Renal cortex interstitium (tissue), 15 donors: Measurements from ENCODE around the gene TRUB1. TPM values are rescaled to one million over a fixed set of nuclear protein-coding genes. Genes with fewer than 3 reads are reported as not detected.
A peak's percentile ranks its signal among the peaks of the same experiment; 100 is the strongest.
"Not testable (repeated sequence)": the region's sequence is repeated elsewhere in the genome, so short reads cannot be mapped to it uniquely, and the experiment has no call there.

Source experiments
- DNase-seq, 11 donors: peaks; one replicate each; pipeline ENCODE4 v3.0.0-alpha.2; 2013; ENCODE audit warnings: low read depth in 9 of 11, low spot score in 4 of 11; ENCODE audit errors: extremely low read depth in 1 of 11
- long read RNA-seq, 16 experiments: transcript quantifications; one replicate each; lab custom pipeline, GENCODE V29; 2026
- polyA plus RNA-seq, 3 donors: library from polyadenylated mRNA; unstranded; fragments of 120-200 nt; gene quantifications; one replicate each; pipeline ENCODE4 v1.2.1, GENCODE V29; 2013; ENCODE audit not compliant: insufficient read length in 3 of 3

The TRUB1 gene
- polyA plus RNA-seq: 10 to 100 TPM; 32.8 to 38.6 (median 37.0) TPM
- long read RNA-seq, donor 1, transcript TRUB1-201 (8 exons, 3,408 nt): major isoform, 5 of 6 reads
- long read RNA-seq, donor 1, partial matches to known transcripts: 0 of 6 reads
- long read RNA-seq, donor 1, other reads (novel, unspliced or antisense): 0 of 6 reads
- long read RNA-seq, donor 2, transcript TRUB1-201 (8 exons, 3,408 nt): major isoform, 6 of 6 reads
- long read RNA-seq, donor 2, partial matches to known transcripts: 0 of 6 reads
- long read RNA-seq, donor 2, other reads (novel, unspliced or antisense): 0 of 6 reads
- long read RNA-seq, donor 3, transcript TRUB1-201 (8 exons, 3,408 nt): major isoform, 13 of 16 reads
- long read RNA-seq, donor 3, partial matches to known transcripts: 0 of 16 reads
- long read RNA-seq, donor 3, other reads (novel, unspliced or antisense): 0 of 16 reads
- long read RNA-seq, donor 4, transcript TRUB1-201 (8 exons, 3,408 nt): major isoform, 9 of 10 reads
- long read RNA-seq, donor 4, partial matches to known transcripts: 0 of 10 reads
- long read RNA-seq, donor 4, other reads (novel, unspliced or antisense): 0 of 10 reads
- long read RNA-seq, donor 5: 0 reads
- long read RNA-seq, donor 6, transcript TRUB1-201 (8 exons, 3,408 nt): major isoform, 7 of 16 reads
- long read RNA-seq, donor 6, partial matches to known transcripts: 5 of 16 reads
- long read RNA-seq, donor 6, other reads (novel, unspliced or antisense): 0 of 16 reads
- long read RNA-seq, donor 7, transcript TRUB1-201 (8 exons, 3,408 nt): major isoform, 10 of 12 reads
- long read RNA-seq, donor 7, partial matches to known transcripts: 0 of 12 reads
- long read RNA-seq, donor 7, other reads (novel, unspliced or antisense): 0 of 12 reads
- long read RNA-seq, donor 8, transcript TRUB1-201 (8 exons, 3,408 nt): major isoform, 13 of 18 reads
- long read RNA-seq, donor 8, transcript TRUB1-202 (4 exons, 584 nt): minor isoform, 5 of 18 reads
- long read RNA-seq, donor 8, partial matches to known transcripts: 0 of 18 reads
- long read RNA-seq, donor 8, other reads (novel, unspliced or antisense): 0 of 18 reads
- long read RNA-seq, donor 9, transcript TRUB1-201 (8 exons, 3,408 nt): major isoform, 9 of 10 reads
- long read RNA-seq, donor 9, partial matches to known transcripts: 0 of 10 reads
- long read RNA-seq, donor 9, other reads (novel, unspliced or antisense): 0 of 10 reads
- long read RNA-seq, donor 10, transcript TRUB1-201 (8 exons, 3,408 nt): major isoform, 10 of 13 reads
- long read RNA-seq, donor 10, partial matches to known transcripts: 0 of 13 reads
- long read RNA-seq, donor 10, other reads (novel, unspliced or antisense): 0 of 13 reads
- long read RNA-seq, donor 11, transcript TRUB1-201 (8 exons, 3,408 nt): major isoform, 9 of 11 reads
- long read RNA-seq, donor 11, partial matches to known transcripts: 0 of 11 reads
- long read RNA-seq, donor 11, other reads (novel, unspliced or antisense): 0 of 11 reads
- long read RNA-seq, donor 12, partial matches to known transcripts: 0 of 7 reads
- long read RNA-seq, donor 12, other reads (novel, unspliced or antisense): 0 of 7 reads
- long read RNA-seq, donor 13: 0 reads
- long read RNA-seq, donor 14, transcript TRUB1-201 (8 exons, 3,408 nt): major isoform, 10 of 11 reads
- long read RNA-seq, donor 14, partial matches to known transcripts: 0 of 11 reads
- long read RNA-seq, donor 14, other reads (novel, unspliced or antisense): 0 of 11 reads
- long read RNA-seq, donor 15, partial matches to known transcripts: 0 of 2 reads
- long read RNA-seq, donor 15, other reads (novel, unspliced or antisense): 0 of 2 reads
- long read RNA-seq, donor 16, transcript TRUB1-201 (8 exons, 3,408 nt): major isoform, 12 of 15 reads
- long read RNA-seq, donor 16, partial matches to known transcripts: 0 of 15 reads
- long read RNA-seq, donor 16, other reads (novel, unspliced or antisense): 0 of 15 reads

DNA sequence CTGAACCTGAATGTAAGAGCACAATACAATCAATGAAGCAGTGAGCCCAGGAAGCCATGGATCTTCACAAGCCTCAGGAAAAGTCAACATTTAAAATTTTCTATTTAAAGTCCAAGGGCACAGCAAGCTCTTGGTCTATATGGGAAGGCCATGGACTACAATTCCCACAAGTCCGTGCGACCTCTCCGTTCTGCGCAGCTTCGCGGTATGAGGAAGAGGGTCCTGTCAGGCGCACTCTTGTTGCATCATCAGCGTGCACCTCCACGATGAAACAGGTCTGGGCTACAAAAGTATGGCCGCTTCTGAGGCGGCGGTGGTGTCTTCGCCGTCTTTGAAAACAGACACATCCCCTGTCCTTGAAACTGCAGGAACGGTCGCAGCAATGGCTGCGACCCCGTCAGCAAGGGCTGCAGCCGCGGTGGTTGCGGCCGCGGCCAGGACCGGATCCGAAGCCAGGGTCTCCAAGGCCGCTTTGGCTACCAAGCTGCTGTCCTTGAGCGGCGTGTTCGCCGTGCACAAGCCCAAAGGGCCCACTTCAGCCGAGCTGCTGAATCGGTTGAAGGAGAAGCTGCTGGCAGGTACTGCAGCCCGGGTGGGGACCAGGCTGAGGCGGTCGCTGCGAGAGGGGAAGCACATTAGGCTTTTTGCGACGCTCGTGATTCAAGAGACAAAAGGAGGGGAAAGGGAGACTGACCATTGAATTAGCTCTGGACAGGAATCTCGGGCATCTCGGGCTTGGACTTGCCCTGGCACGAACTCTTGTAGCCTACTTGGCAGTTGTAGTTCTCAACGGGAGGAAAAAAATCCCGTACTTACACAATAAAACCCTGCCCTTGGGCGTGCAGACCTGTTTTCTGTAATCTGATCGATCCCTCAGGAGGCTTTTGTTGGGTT is at the start of gene TRUB1:
TRUB1 (plus strand) TSS at position 234 of the 894 bp plus-strand sequence; CDS start at position 293, 59 bp downstream.
- DNase-seq: peak; percentile 83 to 98 (median 94)

DNA sequence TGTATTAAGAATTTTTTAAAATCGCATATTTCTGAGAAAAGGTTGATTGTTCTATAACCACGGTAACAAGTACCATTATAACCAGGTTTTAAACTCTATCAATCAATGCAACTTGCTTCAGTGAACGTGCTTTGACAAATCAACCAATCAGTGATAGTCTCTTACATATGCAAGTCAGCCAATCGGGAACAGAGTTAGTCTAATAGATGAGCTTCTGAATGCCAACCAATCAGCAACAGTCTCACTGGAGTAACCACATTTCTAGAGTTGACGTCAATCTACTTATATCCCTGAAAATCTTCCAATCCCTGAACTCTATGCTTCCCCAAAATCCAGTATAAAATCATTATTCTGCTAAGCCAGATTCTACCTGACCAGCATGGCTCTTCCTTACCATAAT is 44.7 kb upstream of the TRUB1 start:
- DNase-seq: no peak

DNA sequence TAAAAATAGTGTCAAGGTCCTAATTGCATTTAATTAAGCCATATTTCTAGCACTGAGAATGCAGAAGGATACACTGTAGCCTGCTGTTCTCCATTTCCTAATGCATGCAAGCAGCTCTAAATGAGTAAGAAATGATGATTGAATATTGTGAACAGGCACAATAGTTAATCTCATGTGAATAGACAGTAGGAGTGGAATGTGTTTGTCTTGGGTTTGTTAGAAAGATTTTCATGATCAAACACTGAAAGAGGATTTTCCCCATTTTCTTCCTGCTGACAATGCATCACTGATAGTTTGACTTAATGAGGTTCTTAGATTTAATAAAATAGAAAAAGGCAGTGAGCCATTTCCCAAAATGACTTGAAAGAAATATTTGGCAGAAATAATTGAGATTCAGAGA is 43.1 kb upstream of the TRUB1 start:
- no peak for DNase-seq

DNA sequence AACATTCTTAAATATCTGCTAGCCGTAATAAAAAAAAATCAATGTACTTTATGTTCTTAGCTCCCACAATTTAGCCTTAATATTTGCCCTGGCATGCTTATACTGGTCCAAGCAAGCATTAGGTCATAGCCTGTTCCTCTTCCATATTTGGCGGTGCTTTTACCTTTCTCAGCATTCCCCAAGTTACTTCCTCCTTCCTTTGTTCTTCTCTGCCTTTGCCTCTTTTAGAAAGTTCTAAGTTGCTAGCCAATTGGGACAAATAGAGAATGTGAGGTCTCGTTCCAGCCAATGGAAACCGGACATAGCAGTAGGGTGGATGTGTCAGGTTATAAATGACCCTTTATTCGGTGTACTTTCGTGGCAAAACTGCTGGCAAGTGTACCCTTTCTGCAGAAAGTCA is 41.0 kb upstream of the TRUB1 start:
- not testable (repeated sequence) for DNase-seq

DNA sequence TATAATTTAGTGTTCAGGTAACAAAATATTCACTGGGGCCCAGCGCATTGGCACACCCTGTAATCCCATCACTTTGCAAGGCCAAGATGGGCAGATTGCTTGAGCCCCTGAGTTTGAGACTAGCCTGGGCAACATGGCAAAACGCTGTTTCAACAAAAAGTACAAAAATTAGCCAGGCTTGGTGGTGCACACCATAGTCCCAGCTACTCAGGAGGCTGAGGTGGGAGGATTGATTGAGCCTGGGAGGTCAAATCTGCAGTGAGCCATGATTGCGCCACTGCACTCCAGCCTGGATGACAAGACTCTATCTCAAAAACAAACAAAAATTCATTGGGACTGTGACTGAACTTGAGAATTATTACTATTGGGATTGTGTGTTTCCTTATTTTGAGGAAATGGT is 40.4 kb upstream of the TRUB1 start:
- DNase-seq: no peak

- no peak for DNase-seq
Observed at GRCh38 chr10:114899982-114900381, 38.0 kb upstream of the TRUB1 start.

DNA sequence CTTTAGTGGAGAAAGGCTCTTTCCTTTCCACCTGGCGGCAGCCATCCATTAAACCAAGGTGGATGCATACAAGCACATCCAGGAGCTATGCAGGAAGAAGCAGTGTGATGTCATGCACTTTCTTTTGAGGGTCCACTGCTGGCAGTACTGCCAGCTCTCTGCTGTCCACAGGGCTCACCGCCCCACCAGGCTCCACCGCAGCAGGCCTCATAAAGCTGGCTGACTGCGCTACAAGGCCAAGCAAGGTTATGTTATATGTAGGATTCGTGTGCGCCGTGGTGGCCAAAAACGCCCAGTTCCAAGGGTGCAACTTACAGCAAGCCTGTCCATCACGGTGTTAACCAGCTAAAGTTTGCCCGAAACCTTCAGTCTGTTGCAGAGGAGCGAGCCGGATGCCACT is 37.3 kb upstream of the TRUB1 start:
- no peak for DNase-seq

GRCh38 chr10:114902151-114902550 is 35.8 kb upstream of the TRUB1 start:
- no peak for DNase-seq

DNA sequence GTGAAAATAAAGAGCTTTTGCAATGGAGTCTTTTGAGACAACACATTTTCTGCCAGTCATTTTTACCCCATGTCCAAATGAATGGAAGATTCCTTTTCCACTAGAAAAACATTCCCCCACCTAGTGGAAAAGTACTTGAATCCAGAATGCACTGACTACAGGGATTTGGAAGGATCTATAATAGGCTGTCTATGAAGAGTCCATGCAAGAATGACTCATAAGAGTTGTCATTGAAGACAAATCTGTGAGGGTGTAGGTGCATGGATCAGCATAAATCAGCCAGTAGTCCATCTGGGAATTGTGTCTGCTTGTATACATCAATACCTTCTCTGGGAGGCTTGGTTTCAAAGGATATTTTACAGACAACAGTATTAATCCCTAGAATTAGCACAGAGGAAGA is 32.5 kb upstream of the TRUB1 start:
- DNase-seq: no peak

DNA sequence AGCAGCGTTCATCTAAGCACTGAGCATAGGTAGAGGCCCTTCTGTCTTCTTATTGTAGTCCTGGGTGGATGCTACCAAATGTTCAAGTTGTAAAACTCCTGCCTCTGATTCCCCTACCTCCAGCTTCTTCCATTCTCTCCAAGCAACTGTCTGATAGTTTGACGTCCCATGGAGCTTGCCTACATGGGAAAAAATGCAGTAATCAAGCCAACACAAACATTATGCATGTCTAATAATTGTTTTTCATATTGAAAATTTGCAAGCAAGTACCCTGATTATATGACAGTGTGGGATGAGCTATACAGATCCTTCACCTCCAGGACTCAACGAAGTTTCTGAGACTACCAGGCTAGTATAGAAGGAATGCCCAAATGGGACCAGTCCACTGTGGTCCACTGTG is 31.0 kb upstream of the TRUB1 start:
- DNase-seq: no peak

DNA sequence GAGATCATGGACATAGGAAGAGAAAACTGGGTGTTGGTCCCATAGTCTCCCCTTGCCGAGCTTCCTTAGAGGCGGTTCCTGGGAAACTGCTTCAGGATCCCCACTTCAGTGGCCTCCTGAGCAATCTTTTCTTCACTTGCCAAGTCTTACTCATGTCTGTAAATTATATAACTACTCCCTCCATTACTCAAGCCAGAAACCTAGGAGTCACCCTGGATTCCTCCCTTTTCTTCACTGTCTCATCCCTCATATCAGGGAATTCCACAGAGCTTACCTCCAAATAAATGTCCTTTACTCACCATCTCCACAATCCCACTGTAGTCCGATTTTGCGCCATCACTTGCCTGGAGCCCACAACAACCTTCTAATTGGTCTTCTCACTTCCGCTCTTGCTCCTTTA is 29.1 kb upstream of the TRUB1 start:
- no peak for DNase-seq

- no peak for DNase-seq
Observed at GRCh38 chr10:114911052-114911711, 26.8 kb upstream of the TRUB1 start.

- DNase-seq: no peak
Observed at GRCh38 chr10:114911801-114912469, 26.1 kb upstream of the TRUB1 start.

DNA sequence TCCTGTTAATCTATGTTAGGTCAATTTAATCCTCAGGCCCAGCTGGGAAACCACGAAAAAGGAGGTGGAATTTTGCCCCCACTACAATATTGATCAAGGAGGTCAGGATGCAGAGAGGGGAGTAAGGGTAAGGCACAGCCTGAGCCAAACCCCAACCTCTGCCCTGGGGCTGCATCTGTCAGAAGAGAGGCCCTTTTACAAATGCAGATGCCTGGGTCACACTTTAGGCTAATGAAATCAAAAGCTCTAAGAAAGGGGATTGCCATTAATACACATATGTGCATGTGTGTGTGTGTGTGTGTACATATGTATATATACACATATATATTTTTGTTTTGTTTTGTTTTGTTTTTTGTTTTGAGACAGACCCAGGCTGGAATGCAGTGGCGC is 25.5 kb upstream of the TRUB1 start:
- DNase-seq: no peak

- no peak for DNase-seq
Observed at GRCh38 chr10:114914560-114914959, 23.4 kb upstream of the TRUB1 start.

DNA sequence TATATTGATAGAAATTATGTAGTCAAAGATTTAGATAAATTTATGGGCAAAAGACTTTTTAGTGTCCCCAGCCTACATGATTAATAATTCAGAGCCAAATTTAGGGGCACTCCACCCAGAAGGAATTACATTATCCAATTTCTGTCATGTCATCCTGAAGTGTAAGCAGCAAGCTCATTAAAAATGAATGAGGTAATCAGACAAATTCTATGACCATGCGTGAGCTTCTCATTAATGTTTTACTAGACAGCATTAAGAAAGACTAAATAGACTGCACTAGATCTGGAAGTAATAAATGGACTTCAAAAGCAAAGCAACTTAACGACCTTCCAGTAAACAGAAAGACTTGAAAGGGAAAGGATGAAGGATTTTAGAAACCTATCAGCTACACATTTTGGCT is 22.7 kb upstream of the TRUB1 start:
- no peak for DNase-seq
